HG03066 (cell line): ENCODE results near the gene DLST.

ENCODE experiments used
- ATAC-seq: cut with Tn5 transposase; IDR thresholded peaks from one replicate; pipeline ENCODE4 v1.9.1; 2021; ENCODE audit warnings: low read depth; ENCODE audit not compliant: unreplicated experiment

The DLST gene

GRCh38 chr14:74936151-74936550 is 54.4 kb downstream of the DLST start:
- ATAC-seq: no peak

GRCh38 chr14:74936731-74937130 is 55.0 kb downstream of the DLST start:
- no peak for ATAC-seq

- ATAC-seq: no peak
Measured at GRCh38 chr14:74937171-74937570, 55.5 kb downstream of the DLST start.

GRCh38 chr14:74938531-74939495 is 57.1 kb downstream of the DLST start:
- ATAC-seq: no peak

GRCh38 chr14:74940956-74941565 is 59.3 kb downstream of the DLST start:
- no peak for ATAC-seq

- no peak for ATAC-seq
Measured at GRCh38 chr14:74941676-74942097, 60.0 kb downstream of the DLST start.

- ATAC-seq: no peak
Measured at GRCh38 chr14:74942181-74942580, 60.5 kb downstream of the DLST start.

- no peak for ATAC-seq
Measured at GRCh38 chr14:74942608-74943007, 60.9 kb downstream of the DLST start.

- no peak for ATAC-seq
Measured at GRCh38 chr14:74945261-74945851, 63.6 kb downstream of the DLST start.

- no peak for ATAC-seq
Measured at GRCh38 chr14:74945852-74946658, 64.3 kb downstream of the DLST start.

GRCh38 chr14:74946659-74947281 is 65.1 kb downstream of the DLST start:
- ATAC-seq: no peak

- ATAC-seq: no peak
Measured at GRCh38 chr14:74947353-74948227, 65.9 kb downstream of the DLST start.

GRCh38 chr14:74948228-74949175 is 66.8 kb downstream of the DLST start:
- no peak for ATAC-seq

- ATAC-seq: no peak
Measured at GRCh38 chr14:74949191-74949601, 67.5 kb downstream of the DLST start.

GRCh38 chr14:74949859-74950573 is 68.3 kb downstream of the DLST start:
- no peak for ATAC-seq

- no peak for ATAC-seq
Measured at GRCh38 chr14:74950795-74951442, 69.2 kb downstream of the DLST start.
